Loucy (cell line): Measurements from ENCODE around the gene BACE1.

Experiments used
- CTCF ChIP-seq: fragments of 200-600 bp; sonication (generic); conservative IDR thresholded peaks from 2 replicates; pipeline ENCODE4 v1.5.1; 2014; ENCODE audit warnings: mild to moderate bottlenecking, antibody characterized with exemption, low read length
- EZH2phosphoT487 ChIP-seq: fragments of 200-600 bp; IDR thresholded peaks from 2 replicates; pipeline ENCODE4 v1.6.1; 2018; ENCODE audit warnings: antibody characterized with exemption, mild to moderate bottlenecking, moderate library complexity, borderline replicate concordance

- no peak for TF ChIP-seq EZH2phosphoT487
- TF ChIP-seq CTCF, result no peak
Observed at GRCh38 chr11:117255966-117256365, 60.1 kb downstream of the BACE1 start.
